ENCODE measurements around the gene UXS1.

- TF ChIP-seq CTCF (IDR thresholded peaks at IDR 0.05; ENCODE audit: insufficient read depth, low read depth, low read length) (no peak), EZH2 (IDR thresholded peaks at IDR 0.05; ENCODE audit: insufficient read depth, low read length) (no peak)
Measured at GRCh38 chr2:106138543-106139237, 55.4 kb downstream of the UXS1 start.
